CD14-positive monocyte (primary cell): Measurements from ENCODE around the gene INO80. TPM values are rescaled to one million over a fixed set of nuclear protein-coding genes. Genes with fewer than 3 reads are reported as not detected.
"Not testable (repeated sequence)": the region's sequence is repeated elsewhere in the genome, so short reads cannot be mapped to it uniquely, and the experiment has no call there.

Experiments
- DNase-seq, 3 donors: peaks; one replicate each; pipeline ENCODE4 v3.0.0-alpha.2; 2011 to 2022
- H2AFZ ChIP-seq: 2 replicates; pipeline ENCODE4 v1.6.0; 2012; ENCODE audit warnings: mild to moderate bottlenecking, low read depth, low read length, inconsistent platforms; ENCODE audit not compliant: insufficient read depth, poor library complexity, severe bottlenecking
- H3K27ac ChIP-seq, 2 donors: 1 replicate in 1 of 2; 2 replicates in 1 of 2; pipeline ENCODE4 v1.5.1; 2012 to 2013; ENCODE audit warnings: low read length in 2 of 2, control low read depth in 1 of 2, inconsistent platforms in 1 of 2, low read depth in 1 of 2, mild to moderate bottlenecking in 1 of 2
- H3K27me3 ChIP-seq, 2 donors: one replicate each; pipeline versions ENCODE4 v1.6.0 to v1.6.1; 2011 to 2013; ENCODE audit warnings: low read length in 2 of 2; ENCODE audit not compliant: control insufficient read depth in 2 of 2, insufficient read depth in 2 of 2
- H3K36me3 ChIP-seq, 2 donors: replicated peaks in 1 of 2; 1 replicate in 1 of 2; 2 replicates in 1 of 2; pipeline versions ENCODE4 v1.5.1 to v1.6.1; 2012 to 2013; ENCODE audit warnings: low read length in 2 of 2, control low read depth in 1 of 2, inconsistent platforms in 1 of 2, mild to moderate bottlenecking in 1 of 2; ENCODE audit not compliant: insufficient read depth in 2 of 2, control insufficient read depth in 1 of 2
- H3K4me1 ChIP-seq, 2 donors: 1 replicate in 1 of 2; 2 replicates in 1 of 2; pipeline versions ENCODE4 v1.5.1 to v1.6.1; 2012 to 2013; ENCODE audit warnings: low read length in 2 of 2, control low read depth in 1 of 2, inconsistent platforms in 1 of 2, mild to moderate bottlenecking in 1 of 2, moderate library complexity in 1 of 2; ENCODE audit not compliant: insufficient read depth in 2 of 2, control insufficient read depth in 1 of 2
- H3K4me2 ChIP-seq: replicated peaks from 2 replicates; pipeline ENCODE3; 2012; ENCODE audit warnings: low read length, moderate library complexity, mild to moderate bottlenecking; ENCODE audit not compliant: poor library complexity, severe bottlenecking; ENCODE audit errors: extremely low read depth
- H3K4me3 ChIP-seq, 3 experiments: fragments of 200-600 bp in 1 of 3; sonication (generic) in 1 of 3; replicated peaks in 1 of 3; 1 replicate in 2 of 3; 2 replicates in 1 of 3; pipeline ENCODE4 v1.5.1; 2011 to 2013; ENCODE audit warnings: low read length in 3 of 3, mild to moderate bottlenecking in 3 of 3, control low read depth in 2 of 3, low read depth in 2 of 3, inconsistent platforms in 1 of 3, moderate library complexity in 1 of 3
- H3K79me2 ChIP-seq: 2 replicates; pipeline ENCODE4 v1.6.0; 2012; ENCODE audit warnings: mild to moderate bottlenecking, control low read depth, inconsistent platforms, low read length, moderate library complexity; ENCODE audit not compliant: insufficient read depth
- H3K9ac ChIP-seq: 2 replicates; pipeline ENCODE4 v1.6.0; 2017; ENCODE audit warnings: low read length, mild to moderate bottlenecking; ENCODE audit not compliant: insufficient read depth, poor library complexity, severe bottlenecking
- H3K9me3 ChIP-seq, 2 donors: replicated peaks in 1 of 2; 1 replicate in 1 of 2; 2 replicates in 1 of 2; pipeline versions ENCODE4 v1.5.1 to v1.6.1; 2012 to 2013; ENCODE audit warnings: low read length in 2 of 2, control low read depth in 1 of 2; ENCODE audit not compliant: control insufficient read depth in 1 of 2, insufficient read depth in 1 of 2
- H4K20me1 ChIP-seq: 2 replicates; pipeline ENCODE4 v1.6.0; 2012; ENCODE audit warnings: mild to moderate bottlenecking, low read length, control low read depth, moderate library complexity; ENCODE audit not compliant: insufficient read depth
- H3K27ac Mint-ChIP-seq, 7 donors: one replicate each; pipeline ENCODE4 v1.8.0; 2020; ENCODE audit warnings: mild to moderate bottlenecking in 7 of 7, mixed read lengths in 7 of 7, moderate library complexity in 6 of 7, inconsistent platforms in 2 of 7
- H3K27me3 Mint-ChIP-seq, 3 donors: one replicate each; pipeline ENCODE4 v1.8.0; 2021 to 2022; ENCODE audit warnings: low read depth in 3 of 3, mild to moderate bottlenecking in 3 of 3, mixed read lengths in 3 of 3, moderate library complexity in 3 of 3, inconsistent platforms in 1 of 3
- H3K36me3 Mint-ChIP-seq, 2 donors: one replicate each; pipeline ENCODE4 v1.8.0; 2020; ENCODE audit warnings: mixed read lengths in 2 of 2, inconsistent platforms in 1 of 2, mild to moderate bottlenecking in 1 of 2
- H3K4me1 Mint-ChIP-seq: one replicate; pipeline ENCODE4 v1.8.0; 2020; ENCODE audit warnings: mild to moderate bottlenecking, mixed read lengths
- H3K4me3 Mint-ChIP-seq, 2 donors: one replicate each; pipeline ENCODE4 v1.8.0; 2020; ENCODE audit warnings: mild to moderate bottlenecking in 2 of 2, mixed read lengths in 2 of 2, moderate library complexity in 1 of 2
- H3K9me3 Mint-ChIP-seq, 7 donors: one replicate each; pipeline ENCODE4 v1.8.0; 2020 to 2022; ENCODE audit warnings: mixed read lengths in 7 of 7, mild to moderate bottlenecking in 6 of 7, moderate library complexity in 6 of 7, inconsistent platforms in 2 of 7
- CTCF ChIP-seq: fragments of 200-600 bp; IDR thresholded peaks from one replicate; pipeline ENCODE4 v1.8.0; 2022; ENCODE audit warnings: antibody characterized with exemption, mild to moderate bottlenecking
- WGBS: methylation state at CpG from one replicate; pipeline ENCODE4 v1.1.5; 2013; ENCODE audit warnings: missing lambda C conversion rate; ENCODE audit not compliant: insufficient coverage; 5-methylcytosine and 5-hydroxymethylcytosine counted together
- intact Hi-C, 2 donors: fragments of 100-400 bp; cut with micrococcal nuclease; formaldehyde crosslinking; loops; one replicate each; pipeline versions ENCODE4 v1.15.0 to v1.15.1; 2023
- polyA plus RNA-seq, 3 donors: library from polyadenylated mRNA; depleted of rRNA in 1 of 3; unstranded in 2 of 3; stranded (reverse) in 1 of 3; fragments of 300-500 nt in 2 of 3; fragments of >200 nt in 1 of 3; fragmentation: Illumina TruSeq in 2 of 3; gene quantifications; 1 replicate in 2 of 3; 2 replicates in 1 of 3; pipeline ENCODE4 v1.2.3, GENCODE V29; 2012 to 2021

Gene INO80
- polyA plus RNA-seq, 3 donors, result 2.3 to 13.1 (median 2.4) TPM

DNA sequence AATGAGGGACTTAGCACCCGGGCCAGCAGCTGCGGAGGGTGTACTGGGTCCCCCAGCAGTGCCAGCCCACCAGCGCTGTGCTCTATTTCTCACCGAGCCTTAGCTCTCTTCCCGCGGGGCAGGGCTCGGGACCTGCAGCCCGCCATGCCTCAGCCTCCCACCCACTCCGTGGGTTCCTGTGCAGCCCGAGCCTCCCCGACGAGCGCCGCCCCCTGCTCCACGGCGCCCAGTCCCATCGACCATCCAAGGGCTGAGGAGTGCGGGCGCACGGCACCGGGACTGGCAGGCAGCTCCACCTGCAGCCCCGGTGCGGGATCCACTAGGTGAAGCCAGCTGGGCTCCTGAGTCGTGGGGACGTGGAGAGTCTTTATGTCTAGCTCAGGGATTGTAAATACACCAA lies 154.3 kb downstream of the INO80 start:
- H3K27ac ChIP-seq, H4K20me1 ChIP-seq, H2AFZ ChIP-seq, H3K4me3 ChIP-seq, H3K9me3 Mint-ChIP-seq, H3K27ac Mint-ChIP-seq, H3K36me3 ChIP-seq, DNase-seq, H3K9me3 ChIP-seq, H3K36me3 Mint-ChIP-seq, H3K27me3 Mint-ChIP-seq, H3K79me2 ChIP-seq, H3K9ac ChIP-seq, H3K4me1 ChIP-seq, H3K4me3 Mint-ChIP-seq, H3K4me1 Mint-ChIP-seq, intact Hi-C loops, H3K4me2 ChIP-seq, H3K27me3 ChIP-seq: not testable (repeated sequence)
- 89% methylated on average over 20 of the region's 25 CpGs for WGBS

- no peak overlapping the region for H3K27ac Mint-ChIP-seq
- Histone ChIP-seq H3K79me2 (no peaks in the 10 kb centered on the region), H3K4me3 (no peak overlapping the region), H3K27me3 (no peaks in the 10 kb centered on the region), H3K9me3 (no peaks in the 10 kb centered on the region), H2AFZ (no peak overlapping the region), H3K36me3 (no peaks in the 10 kb centered on the region), H3K27ac (no peak overlapping the region), H3K4me1 (no peaks in the 10 kb centered on the region), H3K4me2 (no peak overlapping the region), H3K9ac (no peak overlapping the region), H4K20me1 (no peaks in the 10 kb centered on the region)
- DNase-seq, result no peak
- WGBS, result 85% methylated on average over 7 of the region's 11 CpGs
- no peaks in the 10 kb centered on the region for H3K36me3 Mint-ChIP-seq
- intact Hi-C loops, result no loop called here
- H3K9me3 Mint-ChIP-seq, result peaks cover 0 to 5% (median 0%) of the 10 kb centered on the region in 7 donors
- no peak overlapping the region for H3K4me3 Mint-ChIP-seq
- peaks cover 7% of the 10 kb centered on the region for H3K4me1 Mint-ChIP-seq
- no peak for TF ChIP-seq CTCF
- peaks cover 3 to 7% (median 5%) of the 10 kb centered on the region in 3 donors for H3K27me3 Mint-ChIP-seq
These were observed 155.2 kb downstream of the INO80 start for GRCh38 chr15:40960925-40961324.
